NCI-H526 (cell line): Measurements from ENCODE around the gene CDH23.

Experiments used
- DNase-seq, 2 experiments: peaks; one replicate each; lab custom pipeline; 2025; lab: John Stamatoyannopoulos, UW

Gene CDH23

GRCh38 chr10:71802235-71802634 is 405.5 kb downstream of the CDH23 start:
- no peak for DNase-seq

DNA sequence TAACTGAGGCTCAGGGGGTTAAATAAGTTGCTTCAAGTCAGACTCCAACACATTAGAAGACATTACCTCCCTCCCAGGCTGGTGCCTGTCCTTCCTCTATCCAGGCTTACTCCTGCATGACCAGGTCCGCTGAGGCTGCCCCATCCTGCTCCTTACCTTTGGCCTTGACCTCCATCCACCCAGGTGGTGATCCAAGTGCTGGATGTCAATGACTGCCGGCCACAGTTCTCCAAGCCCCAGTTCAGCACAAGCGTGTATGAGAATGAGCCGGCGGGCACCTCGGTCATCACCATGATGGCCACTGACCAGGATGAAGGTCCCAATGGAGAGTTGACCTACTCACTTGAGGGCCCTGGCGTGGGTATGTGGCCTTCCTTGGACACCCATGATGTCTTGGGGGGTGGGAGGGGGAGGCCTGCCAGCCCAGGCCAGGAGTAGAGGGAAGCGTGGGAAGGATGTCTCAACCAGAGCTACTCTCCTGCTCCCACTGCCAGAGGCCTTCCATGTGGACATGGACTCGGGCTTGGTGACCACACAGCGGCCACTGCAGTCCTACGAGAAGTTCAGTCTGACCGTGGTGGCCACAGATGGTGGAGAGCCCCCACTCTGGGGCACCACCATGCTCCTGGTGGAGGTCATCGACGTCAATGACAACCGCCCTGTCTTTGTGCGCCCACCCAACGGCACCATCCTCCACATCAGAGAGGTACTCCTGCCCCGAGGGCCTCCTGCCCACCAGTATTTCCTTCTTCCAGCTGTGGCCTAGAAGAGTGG is 406.2 kb downstream of the CDH23 start:
- no peak for DNase-seq

GRCh38 chr10:71804077-71804476 is 407.4 kb downstream of the CDH23 start:
- DNase-seq, result no peak

- peak in 1 of 2 experiments; percentile 42 for DNase-seq
Observed at GRCh38 chr10:71805776-71806703, 409.3 kb downstream of the CDH23 start.

DNA sequence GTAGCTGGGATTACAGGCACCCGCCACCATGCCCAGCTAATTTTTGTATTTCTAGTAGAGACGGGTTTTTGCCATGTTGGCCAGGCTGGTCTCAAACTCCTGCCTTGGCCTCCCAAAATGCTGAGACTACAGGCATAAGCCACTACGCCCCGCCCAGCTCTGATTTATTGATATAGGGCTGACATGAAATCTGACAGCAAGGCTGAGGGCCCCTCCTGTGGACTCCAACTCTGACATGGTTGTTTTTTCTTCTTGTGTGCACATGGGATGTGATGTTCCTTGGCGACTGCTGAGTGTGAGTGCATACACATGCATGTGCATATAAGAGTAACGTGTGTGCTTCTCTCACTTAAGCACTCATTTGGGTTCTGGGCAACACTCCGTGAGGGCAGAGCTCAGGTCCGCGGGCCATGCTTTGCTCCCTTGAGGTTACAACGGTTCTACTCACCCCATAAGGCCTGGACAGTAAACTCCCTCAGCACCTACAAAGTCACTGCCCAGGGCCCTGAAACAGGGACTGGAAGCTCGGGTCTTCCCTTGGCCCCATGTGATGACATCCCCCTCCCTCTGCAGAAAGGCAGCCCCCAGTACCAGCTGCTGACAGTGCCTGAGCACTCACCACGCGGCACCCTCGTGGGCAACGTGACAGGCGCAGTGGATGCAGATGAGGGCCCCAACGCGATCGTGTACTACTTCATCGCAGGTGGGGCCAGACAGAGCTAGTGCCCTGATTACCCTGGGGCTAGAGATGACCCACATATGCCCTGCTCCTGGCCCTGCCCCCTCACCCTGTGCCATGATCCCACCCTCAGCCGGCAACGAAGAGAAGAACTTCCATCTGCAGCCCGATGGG is 410.2 kb downstream of the CDH23 start:
- no peak for DNase-seq

DNA sequence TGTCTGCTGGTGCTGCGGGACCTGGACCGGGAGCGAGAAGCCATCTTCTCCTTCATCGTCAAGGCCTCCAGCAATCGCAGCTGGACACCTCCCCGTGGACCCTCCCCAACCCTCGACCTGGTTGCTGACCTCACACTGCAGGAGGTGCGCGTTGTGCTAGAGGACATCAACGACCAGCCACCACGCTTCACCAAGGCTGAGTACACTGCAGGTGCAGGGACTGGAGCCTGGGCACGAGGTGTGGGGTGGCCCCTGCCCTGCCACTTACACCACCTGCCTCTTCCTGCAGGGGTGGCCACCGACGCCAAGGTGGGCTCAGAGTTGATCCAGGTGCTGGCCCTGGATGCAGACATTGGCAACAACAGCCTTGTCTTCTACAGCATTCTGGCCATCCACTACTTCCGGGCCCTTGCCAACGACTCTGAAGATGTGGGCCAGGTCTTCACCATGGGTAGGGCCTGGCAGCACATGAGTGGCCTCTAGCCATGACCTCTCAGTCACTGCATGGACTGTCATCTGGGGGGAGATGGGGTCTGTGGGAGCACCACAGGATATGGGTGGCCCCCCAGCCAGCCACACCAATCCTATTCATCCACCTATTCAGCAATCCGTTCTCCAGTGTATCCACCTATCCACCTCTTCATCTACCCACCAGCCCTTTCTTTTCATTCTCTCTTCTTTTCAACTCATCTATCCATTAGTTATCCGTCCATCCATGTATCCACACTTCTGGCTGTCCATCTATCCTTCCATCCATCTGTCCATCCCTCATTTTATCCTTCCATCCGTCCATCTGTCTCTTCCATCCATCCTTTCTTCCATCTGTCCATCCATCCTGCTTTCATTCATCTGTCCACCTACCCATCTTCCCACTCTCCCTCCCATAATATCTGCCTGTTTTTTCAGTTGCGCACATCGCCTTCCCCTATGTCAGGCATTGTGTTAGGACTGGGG is 411.1 kb downstream of the CDH23 start:
- DNase-seq, result no peak

- no peak for DNase-seq
Observed at GRCh38 chr10:71809628-71810027, 412.9 kb downstream of the CDH23 start.

DNA sequence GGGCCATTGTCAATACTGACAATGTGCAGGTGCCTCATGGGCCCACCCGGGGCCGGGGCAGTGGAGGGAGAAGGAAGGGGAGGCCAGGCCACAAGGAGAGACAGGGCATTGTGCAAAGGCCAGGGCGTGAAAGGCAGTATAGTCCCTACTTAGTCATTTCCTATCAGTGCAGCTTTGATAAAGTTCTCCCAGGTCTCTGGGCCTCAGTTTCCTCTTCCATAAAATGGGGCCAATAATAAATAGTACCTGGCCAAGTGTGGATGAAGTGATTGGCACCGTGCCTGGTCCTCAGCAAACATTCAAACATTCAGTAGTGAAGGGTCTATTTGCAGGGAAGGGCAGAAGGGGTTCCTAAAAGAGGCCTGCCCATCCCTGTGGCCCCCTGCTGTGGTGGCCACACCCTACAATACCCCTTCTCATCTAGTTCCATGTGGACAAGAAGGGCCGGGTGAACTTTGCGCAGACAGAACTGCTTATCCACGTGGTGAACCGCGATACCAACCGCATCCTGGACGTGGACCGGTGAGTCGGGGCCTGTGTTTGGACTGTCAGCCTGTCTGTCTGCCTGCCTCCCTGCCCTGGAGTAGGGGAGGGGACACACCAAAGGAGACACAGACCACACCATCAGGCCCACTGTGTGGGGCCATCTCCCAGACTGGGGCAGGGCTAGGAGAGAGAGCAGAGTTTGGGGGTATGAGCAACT is 413.5 kb downstream of the CDH23 start:
- DNase-seq, result no peak

- no peak for DNase-seq
Observed at GRCh38 chr10:71811351-71811750, 414.6 kb downstream of the CDH23 start.

- peak in 1 of 2 experiments; percentile 61 for DNase-seq
Observed at GRCh38 chr10:71812016-71812912, 415.5 kb downstream of the CDH23 start.

GRCh38 chr10:71812913-71813590 is 416.3 kb downstream of the CDH23 start:
- no peak for DNase-seq

GRCh38 chr10:71814922-71815411 is 418.2 kb downstream of the CDH23 start:
- no peak for DNase-seq

DNA sequence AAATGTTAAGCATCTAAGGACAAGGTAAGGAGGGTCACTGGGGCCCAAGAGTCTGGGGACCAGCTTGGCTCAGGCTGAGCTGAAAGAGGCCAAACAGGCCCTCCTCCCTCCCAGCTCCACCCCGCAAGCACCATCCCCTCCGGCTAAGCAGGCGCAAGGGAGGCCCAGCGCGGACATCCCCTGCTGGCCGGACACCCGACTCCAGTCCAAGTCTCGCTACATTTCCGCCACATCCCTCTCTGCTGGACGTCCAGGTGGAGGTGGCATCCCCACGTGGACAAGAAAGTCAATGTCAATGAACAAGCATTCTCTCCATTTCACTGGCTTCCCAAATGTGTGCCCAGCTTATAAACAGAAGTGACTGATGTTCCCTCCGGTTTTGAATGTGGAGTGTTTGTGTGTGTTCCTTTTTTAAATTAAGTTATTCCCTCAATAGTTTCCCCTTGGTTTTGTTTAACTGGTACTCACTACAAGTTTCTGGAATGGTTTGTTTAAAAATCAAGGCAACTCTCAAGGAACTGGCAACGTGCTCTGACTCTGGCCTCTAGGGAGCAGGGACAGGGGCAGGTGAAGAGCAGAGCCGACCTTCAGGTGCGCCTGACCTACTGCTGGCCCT is 418.9 kb downstream of the CDH23 start:
- DNase-seq, result no peak

GRCh38 chr10:71816421-71816851 is 419.7 kb downstream of the CDH23 start:
- no peak for DNase-seq

GRCh38 chr10:71816936-71817618 is 420.4 kb downstream of the CDH23 start:
- DNase-seq, result no peak

DNA sequence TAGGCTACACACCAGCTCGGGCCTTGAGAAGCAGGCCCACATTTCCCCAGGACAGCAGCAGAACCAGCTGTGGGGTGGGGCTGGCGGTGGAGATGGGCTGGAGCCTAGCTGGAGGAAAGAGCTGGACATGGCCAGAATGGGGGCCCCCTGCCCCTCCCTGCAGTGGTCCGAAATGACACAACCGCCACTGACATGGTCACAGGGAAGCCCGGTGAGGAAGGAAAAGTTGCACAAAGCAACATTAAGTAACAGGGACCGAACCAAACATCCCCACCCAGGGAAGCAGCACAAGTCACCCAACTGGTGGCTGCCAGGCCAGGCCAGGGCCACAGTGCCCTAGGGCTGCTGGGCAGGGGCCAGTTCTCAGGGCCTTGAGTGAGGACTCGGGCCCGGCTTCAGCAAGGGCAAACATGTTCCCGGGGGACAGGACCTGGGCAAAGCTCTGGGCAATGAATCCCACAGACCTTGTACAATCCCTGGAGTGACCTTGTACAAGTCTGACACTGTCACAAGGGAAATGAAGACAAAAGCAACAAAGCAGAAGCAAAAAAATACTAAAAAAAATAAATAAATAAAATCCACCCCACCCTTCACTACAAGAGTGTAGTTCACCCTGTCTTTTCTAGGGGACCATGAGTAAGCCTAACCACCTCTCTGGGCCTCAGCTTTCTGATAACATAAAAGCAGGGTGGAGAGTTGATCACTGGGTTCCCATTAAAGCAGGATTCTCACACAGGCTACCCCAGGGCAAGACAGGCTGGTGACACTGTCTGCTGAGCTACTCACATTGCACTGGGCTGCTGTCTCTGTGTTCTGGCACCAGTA is 421.3 kb downstream of the CDH23 start:
- no peak for DNase-seq
